ENCODE data around the gene ALPK3.

Gene ALPK3

GRCh38 chr15:84798436-84798946 lies 18.7 kb upstream of the ALPK3 start:
- DNase-seq, result no peak

- DNase-seq, result no peak
Measured at GRCh38 chr15:84799511-84800187, 17.5 kb upstream of the ALPK3 start.

DNA sequence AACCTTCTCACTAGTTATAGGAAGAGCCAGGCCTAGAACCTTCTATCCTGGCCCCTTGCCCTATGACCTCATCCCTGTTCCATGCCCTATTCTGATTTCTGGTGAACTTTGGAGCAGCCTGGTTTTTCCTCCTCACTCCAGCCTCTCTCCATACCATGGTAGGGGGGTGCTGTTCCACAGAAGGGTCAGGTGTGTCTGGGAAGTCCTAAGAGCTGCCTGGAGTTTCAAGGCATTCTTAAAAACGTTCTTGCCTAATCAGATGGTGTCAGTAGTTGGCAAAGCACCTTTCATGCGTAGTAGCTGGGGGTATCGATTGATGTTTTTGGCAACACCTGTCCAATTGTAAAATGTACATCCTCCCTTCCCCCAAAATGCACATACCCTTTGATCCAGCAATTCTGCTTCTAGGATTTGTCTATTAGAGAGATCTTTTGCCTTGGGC lies 16.8 kb upstream of the ALPK3 start:
- no peak for DNase-seq

GRCh38 chr15:84804005-84804900 lies 12.9 kb upstream of the ALPK3 start:
- no peak for DNase-seq

DNA sequence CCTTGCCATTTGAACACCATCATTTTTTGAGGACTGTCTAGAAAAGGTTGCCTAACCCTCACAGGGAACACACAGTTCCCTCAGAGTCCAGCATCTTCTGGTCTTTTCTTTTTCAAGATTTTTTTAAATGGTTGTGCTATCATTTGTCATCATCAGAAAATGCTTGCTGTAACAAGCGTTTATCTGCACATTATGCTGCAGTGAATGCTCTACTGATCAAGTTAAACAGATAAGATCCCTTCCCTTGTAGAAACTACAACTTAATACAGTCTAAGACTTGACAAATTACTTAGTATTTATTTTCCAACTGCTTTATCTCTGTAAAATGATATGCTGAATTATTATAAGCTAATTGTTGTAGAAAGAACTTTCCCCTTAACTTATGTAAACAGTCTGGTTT lies 11.9 kb upstream of the ALPK3 start:
- DNase-seq, result no peak

DNA sequence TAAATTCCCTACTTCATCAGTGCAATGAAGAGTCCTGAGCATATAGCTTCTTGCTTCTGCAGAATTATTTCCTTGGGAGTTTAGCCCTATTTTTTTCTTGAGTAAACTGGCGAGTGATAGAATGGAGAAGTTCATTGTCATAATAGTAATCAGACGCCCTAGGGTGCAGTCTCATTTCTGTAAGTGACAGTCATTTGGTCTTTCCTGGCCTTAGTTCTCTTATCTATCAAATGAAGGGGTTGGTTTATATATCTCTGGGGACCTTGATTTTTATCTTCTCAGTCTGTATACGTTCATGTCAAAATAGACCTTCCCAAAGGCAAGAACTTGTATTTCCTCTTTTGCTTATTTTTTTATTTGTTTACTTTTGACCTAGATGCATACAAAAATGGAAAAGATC lies 9.9 kb upstream of the ALPK3 start:
- no peak for DNase-seq

- no peak for DNase-seq
Measured at GRCh38 chr15:84810073-84810840, 6.9 kb upstream of the ALPK3 start.

DNA sequence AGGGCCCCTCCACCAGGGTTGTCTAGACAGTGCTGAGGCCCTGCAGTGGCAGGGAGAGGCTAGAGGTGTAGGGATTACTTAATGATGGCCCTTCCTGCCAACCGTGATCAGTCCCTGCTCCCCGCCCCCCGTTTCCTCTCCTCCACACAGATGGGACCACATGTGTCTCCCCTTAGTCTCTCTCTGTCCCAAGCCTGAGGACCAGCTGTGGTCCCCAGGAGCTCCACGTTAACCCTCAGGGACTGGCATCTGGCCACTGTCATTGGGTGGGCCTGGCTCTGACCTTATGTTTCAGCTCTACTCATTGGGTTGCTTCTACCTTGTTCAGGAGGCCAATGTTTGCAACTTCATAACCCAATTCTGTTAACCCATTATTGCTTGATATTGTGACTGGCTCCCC lies 6.0 kb upstream of the ALPK3 start:
- DNase-seq, result no peak

GRCh38 chr15:84811828-84812227 lies 5.3 kb upstream of the ALPK3 start:
- DNase-seq, result no peak

- no peak for DNase-seq
Measured at GRCh38 chr15:84812842-84813241, 4.3 kb upstream of the ALPK3 start.

DNA sequence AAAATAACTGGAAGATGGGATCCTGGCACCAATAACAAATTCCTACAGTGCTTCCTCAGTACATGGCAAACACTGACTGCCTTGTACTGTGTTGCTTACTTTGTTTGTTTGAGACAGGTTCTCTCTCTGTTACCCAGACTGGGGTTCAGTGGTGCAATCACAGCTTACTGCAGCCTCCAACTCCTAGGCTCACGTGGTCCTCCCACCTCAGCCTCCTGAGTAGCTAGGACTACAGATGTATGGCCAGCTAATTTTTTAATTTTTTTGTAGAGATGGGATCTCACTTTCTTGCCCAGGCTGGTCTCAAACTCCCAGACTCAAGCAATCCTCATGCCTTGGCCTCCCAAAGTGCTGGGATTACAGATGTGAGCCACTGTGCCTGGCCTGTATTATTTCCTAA lies 3.7 kb upstream of the ALPK3 start:
- no peak for DNase-seq

DNA sequence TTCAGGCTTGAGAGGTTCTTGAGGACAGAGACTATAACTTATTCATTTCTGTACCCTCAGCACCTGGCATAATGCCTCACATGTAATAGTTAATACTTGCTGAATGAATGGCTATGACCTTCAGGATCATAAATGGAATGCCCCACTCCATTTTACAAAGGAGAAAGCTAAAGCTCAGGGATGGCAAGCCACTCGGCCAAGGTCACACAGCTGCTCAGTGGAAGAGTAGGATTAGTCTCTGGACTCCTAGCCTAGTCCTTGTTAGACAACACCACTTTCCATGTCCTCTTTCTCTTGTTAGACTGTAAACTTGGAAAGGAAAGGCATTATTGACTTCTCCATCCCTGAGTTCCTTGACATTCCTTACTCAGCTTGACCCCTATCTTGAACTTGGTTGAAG lies 3.2 kb upstream of the ALPK3 start:
- DNase-seq, result no peak

GRCh38 chr15:84814916-84815315 lies 2.2 kb upstream of the ALPK3 start:
- no peak for DNase-seq

DNA sequence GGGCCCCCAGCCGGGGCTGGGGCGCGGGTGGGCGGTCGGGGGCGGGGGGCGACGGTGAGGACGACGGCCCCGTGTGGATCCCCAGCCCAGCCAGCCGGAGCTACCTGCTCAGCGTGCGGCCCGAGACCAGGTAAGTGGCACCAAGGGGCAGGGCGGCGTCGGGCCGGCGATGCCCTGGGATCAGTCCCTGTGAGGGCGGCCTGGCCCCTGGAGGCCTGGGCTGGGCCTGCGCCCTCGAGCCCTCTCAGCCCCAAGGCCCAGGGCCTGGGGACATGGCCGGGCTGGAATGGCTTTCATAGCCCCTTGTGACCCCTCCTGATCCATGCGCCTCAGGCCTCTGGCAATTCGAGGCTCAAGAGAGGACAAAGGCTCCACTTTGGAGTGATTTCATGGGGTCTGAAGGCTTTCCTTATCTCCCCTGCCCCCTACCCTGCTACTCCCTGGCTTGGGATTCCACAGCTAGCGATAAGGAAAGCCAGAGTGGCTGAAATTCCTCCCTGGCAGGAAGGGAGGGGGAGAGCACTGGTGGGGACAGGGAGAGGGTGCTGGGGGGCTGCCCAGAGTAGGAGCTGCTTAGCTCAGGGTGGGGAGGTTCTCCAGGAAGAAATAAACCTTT lies 418 bp downstream of the ALPK3 start:
- no peak for DNase-seq

DNA sequence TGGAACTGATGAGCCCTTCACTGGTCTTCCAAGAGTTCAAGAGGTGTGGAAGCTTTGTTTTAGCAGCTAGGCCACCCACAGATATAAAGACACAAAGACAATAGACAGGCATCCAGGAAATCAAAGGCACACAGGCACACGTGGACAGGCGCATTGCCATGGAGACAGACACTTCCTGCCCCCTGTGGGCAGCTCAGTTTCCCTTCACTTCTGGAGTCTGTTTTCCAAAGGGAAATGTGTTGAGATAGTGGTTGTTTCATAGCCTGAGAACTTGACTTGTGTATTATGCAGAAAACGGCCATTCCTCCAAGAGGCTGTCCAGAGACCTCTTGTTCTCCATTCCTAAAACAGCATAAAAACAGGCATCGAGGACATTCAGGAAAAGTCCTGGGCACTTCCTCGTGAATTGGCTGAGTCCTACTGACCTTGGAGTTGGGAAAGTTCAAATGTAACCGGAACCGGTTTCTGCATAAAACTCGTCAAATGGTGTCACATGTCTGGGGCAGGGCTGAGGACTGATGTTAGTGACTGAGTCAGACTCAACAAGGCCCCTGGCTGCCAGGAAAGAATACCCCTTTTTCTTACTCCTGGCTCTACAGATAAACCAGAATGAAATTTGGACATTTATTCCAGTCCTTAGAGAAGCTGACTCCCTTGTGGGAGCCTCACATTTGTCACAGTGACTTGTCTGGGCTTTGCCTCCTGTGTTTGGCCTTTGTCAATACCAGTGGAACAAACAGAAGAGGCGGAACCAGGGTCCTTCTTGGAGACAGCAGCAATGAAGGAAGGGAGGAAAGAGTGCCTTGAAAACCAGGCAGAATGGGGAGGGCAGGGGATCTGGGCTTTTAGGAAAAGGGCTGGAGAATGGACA lies 1.3 kb downstream of the ALPK3 start:
- no peak for DNase-seq

- DNase-seq, result no peak
Measured at GRCh38 chr15:84819291-84819768, 2.2 kb downstream of the ALPK3 start.

GRCh38 chr15:84819791-84820190 lies 2.6 kb downstream of the ALPK3 start:
- DNase-seq, result no peak

GRCh38 chr15:84821501-84822021 lies 4.4 kb downstream of the ALPK3 start:
- DNase-seq, result no peak

GRCh38 chr15:84822653-84823281 lies 5.6 kb downstream of the ALPK3 start:
- no peak for DNase-seq

- DNase-seq, result no peak
Measured at GRCh38 chr15:84823282-84823878, 6.2 kb downstream of the ALPK3 start.
